GM20431 (cell line): ENCODE data around the gene SPATS1.

ENCODE experiments used
- in situ Hi-C: fragments of 300-500 bp; cut with MseI, MboI; formaldehyde crosslinking; loops from one replicate; pipeline ENCODE4 v1.15.0; 2020; ENCODE audit warnings: low sequenced_read_pairs; ENCODE audit not compliant: unreplicated experiment

Gene SPATS1

GRCh38 chr6:44342489-44342888 is at the start of gene SPATS1:
TSS of gene SPATS1 (plus strand) at chr6:44342650. CDS start at chr6:44343096, 446 bp downstream.
- in situ Hi-C loops: loop anchor here (25.0 kb wide), 1 partner anchor 180 kb away; the partner anchor contains the start of gene CAPN11

DNA sequence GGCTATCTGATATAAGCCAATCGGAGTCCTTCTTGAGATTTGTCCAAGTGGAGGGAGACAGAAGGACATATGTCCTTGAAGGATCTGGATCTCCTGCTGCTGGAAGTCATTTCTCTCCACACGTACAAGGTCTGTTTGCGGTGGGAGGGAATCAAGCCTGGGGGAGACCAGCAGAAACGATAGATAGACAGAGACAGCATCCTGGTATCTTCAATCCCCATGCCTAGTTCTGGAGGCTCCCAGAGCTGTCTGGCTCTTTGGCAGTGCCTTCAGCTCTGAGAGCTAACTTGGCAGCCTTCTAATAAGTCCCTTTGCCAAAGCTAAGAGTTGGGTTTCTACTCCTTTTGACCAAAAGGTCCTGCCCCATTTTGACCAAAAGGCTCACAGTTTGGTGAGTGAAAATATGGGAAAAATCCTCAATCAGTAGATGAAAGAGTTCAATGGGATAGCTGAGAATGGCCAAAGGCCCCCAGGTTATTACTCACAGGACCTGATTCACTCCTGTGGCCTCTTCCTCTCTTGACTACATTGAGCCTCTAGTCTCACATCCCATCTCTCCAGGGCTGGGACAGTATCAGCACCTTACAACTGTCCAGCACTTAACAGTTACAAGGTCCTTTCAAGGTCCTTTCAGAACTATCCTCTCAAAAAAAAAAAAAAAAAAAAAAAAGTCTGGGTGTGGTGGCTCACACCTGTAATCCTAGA is 49.6 kb upstream of the SPATS1 start:
- in situ Hi-C loops: no loop called here

- in situ Hi-C loops: no loop called here
These were observed 47.3 kb upstream of the SPATS1 start for GRCh38 chr6:44294832-44295791.

DNA sequence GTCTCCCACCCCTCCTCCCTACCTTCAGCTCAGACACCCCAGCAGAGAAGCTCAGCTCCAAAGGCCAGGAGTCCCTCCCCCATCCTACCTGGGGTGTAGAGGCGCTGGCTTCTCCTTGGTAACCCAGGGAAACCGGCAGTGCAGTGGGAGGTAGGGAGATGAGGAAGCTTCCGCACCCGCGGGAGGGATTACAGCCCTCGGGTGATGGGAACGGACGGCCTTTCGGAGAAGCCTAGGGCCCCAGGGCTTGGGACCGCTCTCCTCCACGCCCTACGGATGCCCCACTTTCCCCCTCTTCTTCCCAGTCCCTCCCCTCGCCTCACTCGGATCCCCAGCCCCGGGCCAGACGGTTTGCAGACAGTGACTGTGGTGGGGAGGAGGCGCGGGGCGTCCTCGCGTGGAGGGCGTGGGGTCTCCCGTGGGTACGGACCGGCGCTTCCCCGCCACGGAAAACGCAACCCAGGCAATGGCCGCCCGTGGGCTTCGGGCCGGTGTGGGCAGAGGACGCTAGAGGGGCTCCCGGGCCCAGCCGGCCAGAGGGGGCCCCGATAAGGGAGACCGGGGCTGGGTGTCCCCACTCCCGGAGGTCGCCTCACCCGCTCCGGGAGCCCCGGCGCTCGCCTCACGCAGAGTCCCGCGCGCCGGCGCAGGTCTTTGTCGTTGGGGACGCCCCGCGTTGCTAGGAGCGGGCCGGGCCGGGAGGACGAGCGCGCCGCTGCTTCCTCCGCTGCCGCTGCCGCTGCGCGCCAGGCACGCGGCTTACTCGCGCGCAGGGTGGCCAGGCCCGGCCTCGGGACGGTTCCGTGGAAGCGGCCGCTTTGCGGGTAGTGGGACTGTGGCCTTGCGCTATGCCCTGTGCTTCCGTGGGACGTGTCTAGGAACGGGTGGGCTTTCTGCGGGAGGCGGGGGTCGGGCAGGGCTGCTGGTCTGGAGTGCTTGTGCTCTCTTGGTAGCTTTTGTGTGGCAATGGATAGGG is 45.1 kb upstream of the SPATS1 start:
- in situ Hi-C loops: no loop called here

- in situ Hi-C loops: no loop called here
These were observed 44.2 kb upstream of the SPATS1 start for GRCh38 chr6:44298055-44298803.

- in situ Hi-C loops: no loop called here
These were observed 43.6 kb upstream of the SPATS1 start for GRCh38 chr6:44298864-44299263.

DNA sequence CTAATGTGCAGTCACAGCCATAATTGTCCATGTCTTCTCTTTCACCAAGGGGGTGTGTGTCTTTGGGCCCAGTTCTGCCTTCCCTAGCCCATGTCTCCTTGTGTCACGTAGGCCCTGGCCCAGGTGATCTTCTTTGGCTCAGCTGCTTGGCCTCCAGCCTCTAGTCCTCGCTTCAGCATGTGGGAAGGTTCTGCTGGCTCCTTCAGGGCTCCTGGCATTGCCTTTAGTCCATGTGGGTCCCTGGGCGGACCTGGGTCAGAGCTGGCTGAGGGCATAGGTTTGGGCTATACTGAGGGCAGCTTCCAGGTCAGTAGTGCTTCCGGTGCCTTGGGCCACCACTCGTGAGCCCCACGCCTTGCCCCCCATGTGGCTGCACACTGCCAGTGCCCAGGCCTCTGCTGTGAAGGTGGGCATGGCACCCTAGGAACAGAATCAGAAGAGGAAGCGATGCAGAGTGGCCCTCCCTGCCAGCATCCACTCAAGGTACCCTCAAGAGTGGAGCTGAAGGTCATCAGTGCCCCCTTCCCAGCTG is 42.1 kb upstream of the SPATS1 start:
- in situ Hi-C loops: no loop called here

DNA sequence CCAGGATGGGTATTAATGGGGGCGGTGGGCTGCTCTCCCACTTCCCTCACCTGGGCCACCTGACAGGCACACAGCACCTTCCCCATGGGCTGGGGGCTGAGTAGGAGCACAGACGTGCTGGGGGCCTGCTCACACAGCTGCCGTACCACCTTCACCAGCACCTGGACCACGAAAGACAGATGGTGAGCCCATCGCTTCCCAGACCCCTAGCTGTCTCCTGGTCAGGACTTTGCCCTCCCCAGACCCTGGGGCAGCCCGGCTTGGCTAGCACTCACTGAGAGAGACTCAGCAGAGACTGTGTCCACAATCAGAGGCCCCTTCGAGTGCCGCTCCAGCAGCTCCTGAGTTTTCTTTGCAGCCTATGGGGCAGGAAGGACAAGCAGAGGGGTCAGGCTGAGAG is 41.3 kb upstream of the SPATS1 start:
- in situ Hi-C loops: no loop called here

DNA sequence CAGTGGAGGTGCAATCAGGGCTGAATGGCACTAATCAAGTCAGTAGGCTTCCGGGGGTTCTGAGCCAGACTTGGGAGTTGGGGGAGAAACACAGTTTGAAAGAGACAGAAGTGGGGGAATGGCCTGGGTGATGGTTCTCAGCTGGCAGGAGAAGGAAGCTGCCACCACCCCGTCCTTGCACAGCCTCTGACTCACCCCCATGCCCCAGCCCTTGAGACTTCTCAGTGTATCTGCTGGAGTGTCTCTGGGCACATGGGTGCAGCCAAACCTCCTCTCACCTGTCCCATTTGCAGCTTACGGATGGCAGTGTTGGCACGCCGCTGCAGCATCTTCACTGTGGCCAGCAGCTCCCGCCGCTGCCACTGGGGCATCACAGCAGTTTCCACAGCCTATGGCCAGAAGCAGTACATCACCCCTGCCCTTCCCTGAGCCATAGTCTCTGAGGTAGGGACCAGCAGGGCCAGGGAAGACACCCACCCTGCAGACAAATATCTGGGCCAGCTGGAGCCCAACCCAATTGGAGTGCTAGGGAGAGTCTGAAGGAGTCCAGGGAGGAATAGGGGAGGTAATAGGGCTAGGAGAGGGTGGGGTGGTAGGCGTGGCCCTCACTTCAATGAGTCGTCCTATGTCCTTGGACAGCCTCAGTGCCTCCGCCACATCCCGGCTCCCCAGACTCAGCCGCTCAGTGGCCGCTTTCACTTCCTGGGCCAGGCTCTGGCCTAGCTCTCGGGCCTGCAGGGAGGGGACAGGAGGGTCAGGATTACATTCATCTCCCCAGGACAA is 40.5 kb upstream of the SPATS1 start:
- in situ Hi-C loops: no loop called here

GRCh38 chr6:44302856-44303255 is 39.6 kb upstream of the SPATS1 start:
- in situ Hi-C loops: no loop called here

DNA sequence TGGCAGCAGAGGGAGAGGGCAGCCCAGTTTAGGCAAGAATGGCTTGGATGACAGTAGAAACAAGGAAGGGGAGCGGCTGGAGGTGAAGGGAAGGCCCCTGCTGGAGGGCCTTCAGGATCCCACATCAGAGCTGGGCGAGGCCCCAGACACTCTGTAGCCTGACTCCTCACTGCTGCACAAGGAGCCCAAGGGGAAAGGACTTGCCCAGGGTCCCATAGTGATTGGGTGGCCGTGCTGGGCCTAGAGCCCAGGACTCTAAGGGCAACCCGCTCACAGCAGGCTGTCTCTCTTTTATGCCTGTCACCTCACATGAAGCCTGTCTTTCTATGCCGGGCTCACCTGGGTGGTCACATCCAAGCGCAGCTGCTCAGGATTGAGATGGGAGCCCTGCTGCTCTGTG is 38.6 kb upstream of the SPATS1 start:
- in situ Hi-C loops: no loop called here

DNA sequence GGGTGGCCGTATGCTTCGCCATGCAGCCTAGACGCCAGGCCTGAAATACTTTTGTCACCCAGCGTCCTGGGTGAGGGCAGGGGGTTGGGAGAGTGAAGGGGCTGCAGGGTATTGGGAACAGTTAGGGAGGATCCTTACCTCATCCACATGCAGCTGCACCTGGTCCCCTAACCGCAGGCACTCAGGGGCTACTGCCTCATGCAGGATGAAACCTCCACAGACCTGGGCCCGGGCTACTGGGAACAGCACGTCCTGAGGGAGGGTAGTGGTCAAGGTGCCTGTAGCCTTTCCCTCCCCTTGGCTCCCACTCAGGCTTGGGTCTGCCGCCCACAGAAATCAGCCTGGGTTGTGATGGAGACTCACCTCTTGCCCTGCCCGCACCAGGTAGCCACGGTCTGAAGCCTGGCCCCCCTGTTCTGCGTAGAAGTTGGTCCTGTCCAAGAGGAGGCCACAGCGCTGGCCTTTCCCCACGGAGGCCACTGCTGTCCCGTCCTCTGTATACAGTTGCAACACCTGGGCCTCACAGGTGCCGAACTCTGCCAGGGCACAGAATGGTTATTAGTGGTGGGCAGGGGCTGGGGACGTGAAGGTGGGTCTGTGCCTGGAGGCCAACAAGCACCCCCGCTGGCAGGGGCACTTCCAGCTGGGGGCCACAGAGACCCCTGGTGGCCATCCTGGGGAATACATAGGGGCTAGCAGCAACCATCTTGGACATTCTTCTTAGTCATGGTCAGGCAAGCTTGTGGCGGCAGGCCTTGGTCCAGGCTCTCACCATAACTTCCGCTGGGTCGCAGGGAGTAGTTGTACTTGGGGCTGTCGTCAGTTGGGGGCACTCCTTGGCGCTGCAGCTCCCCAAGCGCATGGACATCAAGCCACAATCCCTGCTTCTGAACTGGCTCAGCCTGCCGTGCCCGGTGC is 37.9 kb upstream of the SPATS1 start:
- in situ Hi-C loops: no loop called here

DNA sequence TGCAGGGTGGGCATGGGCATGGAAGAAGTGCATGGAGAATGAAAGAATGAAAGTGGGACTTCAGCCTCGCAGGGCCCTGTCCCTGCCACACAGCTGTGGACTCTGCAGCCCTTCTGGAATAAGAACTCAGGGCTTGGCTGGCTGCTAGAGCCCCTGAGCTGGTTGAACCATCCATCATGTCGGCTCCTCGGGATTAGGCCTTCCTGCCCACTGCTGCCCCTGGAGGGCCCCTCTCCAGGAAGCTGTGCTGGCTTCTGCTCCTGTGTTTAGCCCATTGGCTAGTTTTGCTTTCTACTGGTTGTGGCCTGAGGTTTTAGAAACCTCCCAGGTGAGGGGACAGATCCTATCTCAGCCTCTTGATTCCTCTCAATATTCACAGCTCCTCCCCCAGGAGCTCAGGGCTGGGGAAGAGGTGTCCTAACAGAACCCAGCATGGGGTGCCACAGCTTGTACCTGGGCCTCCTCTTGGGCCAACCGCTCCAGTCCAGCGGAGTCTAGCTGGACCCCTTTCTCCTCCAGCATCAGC is 37.2 kb upstream of the SPATS1 start:
- in situ Hi-C loops: no loop called here

GRCh38 chr6:44306710-44307109 is 35.7 kb upstream of the SPATS1 start:
- in situ Hi-C loops: no loop called here

GRCh38 chr6:44307217-44307616 is 35.2 kb upstream of the SPATS1 start:
- in situ Hi-C loops: no loop called here

DNA sequence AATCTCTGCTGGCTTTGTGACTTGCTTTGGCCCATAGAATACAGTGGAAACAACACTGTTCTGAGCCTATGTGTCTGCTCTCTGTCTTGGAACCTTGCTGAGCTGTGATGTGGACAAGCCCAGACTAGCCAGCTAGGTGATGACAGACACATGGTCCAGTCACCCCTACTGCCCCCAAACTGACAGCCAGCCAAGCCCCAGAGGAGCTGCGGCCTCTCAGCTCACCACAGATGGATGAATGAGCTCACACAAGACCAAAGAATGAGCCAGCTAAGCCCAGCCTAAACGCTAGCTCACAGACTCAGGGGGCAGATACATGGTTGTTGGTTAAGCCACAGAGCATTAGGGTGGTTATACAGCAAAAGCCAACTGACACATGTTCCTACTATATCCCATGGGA is 33.4 kb upstream of the SPATS1 start:
- in situ Hi-C loops: no loop called here

DNA sequence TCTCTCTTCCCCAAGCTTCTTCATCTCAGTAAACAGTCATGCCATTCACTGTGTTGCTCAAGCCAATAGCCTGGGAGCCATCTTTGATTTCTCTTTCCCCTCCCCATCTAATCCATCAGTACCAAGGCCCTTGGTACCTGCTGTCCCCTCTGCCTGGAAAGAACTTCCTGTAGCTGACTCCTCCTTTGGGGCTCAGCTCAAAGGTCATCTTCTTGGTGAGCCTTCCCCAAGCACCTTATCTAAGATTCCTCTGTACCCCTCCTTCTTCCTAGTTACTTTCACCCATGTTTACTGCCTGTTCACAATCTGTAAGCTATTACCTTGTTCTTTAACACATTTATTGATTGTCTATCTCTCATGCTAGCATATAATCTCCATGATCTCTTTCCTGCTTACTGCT is 32.8 kb upstream of the SPATS1 start:
- in situ Hi-C loops: no loop called here
